CD14-positive monocyte (primary cell): Measurements from ENCODE around the gene TCEANC2. TPM values are rescaled to one million over a fixed set of nuclear protein-coding genes. Genes with fewer than 3 reads are reported as not detected.

ENCODE experiments used
- DNase-seq, 3 donors: peaks; one replicate each; pipeline ENCODE4 v3.0.0-alpha.2; 2011 to 2022
- H2AFZ ChIP-seq: 2 replicates; pipeline ENCODE4 v1.6.0; 2012; ENCODE audit warnings: mild to moderate bottlenecking, low read depth, low read length, inconsistent platforms; ENCODE audit not compliant: insufficient read depth, poor library complexity, severe bottlenecking
- H3K27ac ChIP-seq, 2 donors: 1 replicate in 1 of 2; 2 replicates in 1 of 2; pipeline ENCODE4 v1.5.1; 2012 to 2013; ENCODE audit warnings: low read length in 2 of 2, control low read depth in 1 of 2, inconsistent platforms in 1 of 2, low read depth in 1 of 2, mild to moderate bottlenecking in 1 of 2
- H3K27me3 ChIP-seq, 2 donors: one replicate each; pipeline versions ENCODE4 v1.6.0 to v1.6.1; 2011 to 2013; ENCODE audit warnings: low read length in 2 of 2; ENCODE audit not compliant: control insufficient read depth in 2 of 2, insufficient read depth in 2 of 2
- H3K36me3 ChIP-seq, 2 donors: replicated peaks in 1 of 2; 1 replicate in 1 of 2; 2 replicates in 1 of 2; pipeline versions ENCODE4 v1.5.1 to v1.6.1; 2012 to 2013; ENCODE audit warnings: low read length in 2 of 2, control low read depth in 1 of 2, inconsistent platforms in 1 of 2, mild to moderate bottlenecking in 1 of 2; ENCODE audit not compliant: insufficient read depth in 2 of 2, control insufficient read depth in 1 of 2
- H3K4me1 ChIP-seq, 2 donors: 1 replicate in 1 of 2; 2 replicates in 1 of 2; pipeline versions ENCODE4 v1.5.1 to v1.6.1; 2012 to 2013; ENCODE audit warnings: low read length in 2 of 2, control low read depth in 1 of 2, inconsistent platforms in 1 of 2, mild to moderate bottlenecking in 1 of 2, moderate library complexity in 1 of 2; ENCODE audit not compliant: insufficient read depth in 2 of 2, control insufficient read depth in 1 of 2
- H3K4me2 ChIP-seq: replicated peaks from 2 replicates; pipeline ENCODE3; 2012; ENCODE audit warnings: low read length, moderate library complexity, mild to moderate bottlenecking; ENCODE audit not compliant: poor library complexity, severe bottlenecking; ENCODE audit errors: extremely low read depth
- H3K4me3 ChIP-seq, 3 experiments: fragments of 200-600 bp in 1 of 3; sonication (generic) in 1 of 3; replicated peaks in 1 of 3; 1 replicate in 2 of 3; 2 replicates in 1 of 3; pipeline ENCODE4 v1.5.1; 2011 to 2013; ENCODE audit warnings: low read length in 3 of 3, mild to moderate bottlenecking in 3 of 3, control low read depth in 2 of 3, low read depth in 2 of 3, inconsistent platforms in 1 of 3, moderate library complexity in 1 of 3
- H3K79me2 ChIP-seq: 2 replicates; pipeline ENCODE4 v1.6.0; 2012; ENCODE audit warnings: mild to moderate bottlenecking, control low read depth, inconsistent platforms, low read length, moderate library complexity; ENCODE audit not compliant: insufficient read depth
- H3K9ac ChIP-seq: 2 replicates; pipeline ENCODE4 v1.6.0; 2017; ENCODE audit warnings: low read length, mild to moderate bottlenecking; ENCODE audit not compliant: insufficient read depth, poor library complexity, severe bottlenecking
- H3K9me3 ChIP-seq, 2 donors: replicated peaks in 1 of 2; 1 replicate in 1 of 2; 2 replicates in 1 of 2; pipeline versions ENCODE4 v1.5.1 to v1.6.1; 2012 to 2013; ENCODE audit warnings: low read length in 2 of 2, control low read depth in 1 of 2; ENCODE audit not compliant: control insufficient read depth in 1 of 2, insufficient read depth in 1 of 2
- H4K20me1 ChIP-seq: 2 replicates; pipeline ENCODE4 v1.6.0; 2012; ENCODE audit warnings: mild to moderate bottlenecking, low read length, control low read depth, moderate library complexity; ENCODE audit not compliant: insufficient read depth
- H3K27ac Mint-ChIP-seq, 7 donors: one replicate each; pipeline ENCODE4 v1.8.0; 2020; ENCODE audit warnings: mild to moderate bottlenecking in 7 of 7, mixed read lengths in 7 of 7, moderate library complexity in 6 of 7, inconsistent platforms in 2 of 7
- H3K27me3 Mint-ChIP-seq, 3 donors: one replicate each; pipeline ENCODE4 v1.8.0; 2021 to 2022; ENCODE audit warnings: low read depth in 3 of 3, mild to moderate bottlenecking in 3 of 3, mixed read lengths in 3 of 3, moderate library complexity in 3 of 3, inconsistent platforms in 1 of 3
- H3K36me3 Mint-ChIP-seq, 2 donors: one replicate each; pipeline ENCODE4 v1.8.0; 2020; ENCODE audit warnings: mixed read lengths in 2 of 2, inconsistent platforms in 1 of 2, mild to moderate bottlenecking in 1 of 2
- H3K4me1 Mint-ChIP-seq: one replicate; pipeline ENCODE4 v1.8.0; 2020; ENCODE audit warnings: mild to moderate bottlenecking, mixed read lengths
- H3K4me3 Mint-ChIP-seq, 2 donors: one replicate each; pipeline ENCODE4 v1.8.0; 2020; ENCODE audit warnings: mild to moderate bottlenecking in 2 of 2, mixed read lengths in 2 of 2, moderate library complexity in 1 of 2
- H3K9me3 Mint-ChIP-seq, 7 donors: one replicate each; pipeline ENCODE4 v1.8.0; 2020 to 2022; ENCODE audit warnings: mixed read lengths in 7 of 7, mild to moderate bottlenecking in 6 of 7, moderate library complexity in 6 of 7, inconsistent platforms in 2 of 7
- WGBS: methylation state at CpG from one replicate; pipeline ENCODE4 v1.1.5; 2013; ENCODE audit warnings: missing lambda C conversion rate; ENCODE audit not compliant: insufficient coverage; 5-methylcytosine and 5-hydroxymethylcytosine counted together
- intact Hi-C, 2 donors: fragments of 100-400 bp; cut with micrococcal nuclease; formaldehyde crosslinking; loops; one replicate each; pipeline versions ENCODE4 v1.15.0 to v1.15.1; 2023
- polyA plus RNA-seq, 3 donors: library from polyadenylated mRNA; depleted of rRNA in 1 of 3; unstranded in 2 of 3; stranded (reverse) in 1 of 3; fragments of 300-500 nt in 2 of 3; fragments of >200 nt in 1 of 3; fragmentation: Illumina TruSeq in 2 of 3; gene quantifications; 1 replicate in 2 of 3; 2 replicates in 1 of 3; pipeline ENCODE4 v1.2.3, GENCODE V29; 2012 to 2021
- TF ChIP-seq, protein P1 (sequence below): fragments of 200-600 bp; IDR thresholded peaks from one replicate; pipeline ENCODE4 v1.8.0; 2022; ENCODE audit warnings: antibody characterized with exemption, mild to moderate bottlenecking

TCEANC2 gene
- polyA plus RNA-seq, 3 donors, result 3.0 to 6.7 (median 3.8) TPM

DNA sequence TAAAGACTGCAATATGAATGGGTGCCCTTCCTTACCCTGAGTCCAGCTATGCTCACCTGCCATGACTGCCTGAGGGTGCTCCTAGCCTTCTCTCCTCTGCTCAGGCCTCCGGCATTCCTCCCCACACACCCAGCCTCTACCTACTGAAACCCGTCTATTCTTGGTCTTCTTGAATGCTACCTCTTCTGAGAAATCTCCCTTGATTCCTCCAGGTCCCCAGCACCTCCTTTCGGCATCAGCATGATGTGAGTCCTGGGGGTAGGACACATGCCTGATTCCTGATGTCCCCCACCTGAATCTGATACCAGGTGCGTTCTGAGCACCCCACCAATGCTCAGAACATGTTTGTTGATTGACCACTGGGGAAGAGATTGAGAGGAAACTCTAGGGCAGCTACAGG, 44.0 kb upstream of the TCEANC2 start:
- intact Hi-C loops, result no loop called here
- Histone ChIP-seq H3K9ac (no peak overlapping the region), H3K4me3 (no peak overlapping the region), H3K9me3 (peaks cover 0 to 1% of the 10 kb centered on the region in 2 donors), H3K27me3 (no peaks in the 10 kb centered on the region), H3K4me2 (no peak overlapping the region), H3K79me2 (no peaks in the 10 kb centered on the region), H2AFZ (no peak overlapping the region), H3K27ac (no peak overlapping the region), H3K4me1 (no peaks in the 10 kb centered on the region), H4K20me1 (no peaks in the 10 kb centered on the region), H3K36me3 (no peaks in the 10 kb centered on the region)
- Mint-ChIP-seq H3K27me3 (peaks cover 3 to 15% (median 8%) of the 10 kb centered on the region in 3 donors), H3K4me1 (no peaks in the 10 kb centered on the region), H3K27ac (no peak overlapping the region), H3K9me3 (peaks cover 0 to 6% (median 2%) of the 10 kb centered on the region in 7 donors), H3K4me3 (no peak overlapping the region), H3K36me3 (no peaks in the 10 kb centered on the region)
- no peak for DNase-seq
- TF ChIP-seq, protein P1, sequence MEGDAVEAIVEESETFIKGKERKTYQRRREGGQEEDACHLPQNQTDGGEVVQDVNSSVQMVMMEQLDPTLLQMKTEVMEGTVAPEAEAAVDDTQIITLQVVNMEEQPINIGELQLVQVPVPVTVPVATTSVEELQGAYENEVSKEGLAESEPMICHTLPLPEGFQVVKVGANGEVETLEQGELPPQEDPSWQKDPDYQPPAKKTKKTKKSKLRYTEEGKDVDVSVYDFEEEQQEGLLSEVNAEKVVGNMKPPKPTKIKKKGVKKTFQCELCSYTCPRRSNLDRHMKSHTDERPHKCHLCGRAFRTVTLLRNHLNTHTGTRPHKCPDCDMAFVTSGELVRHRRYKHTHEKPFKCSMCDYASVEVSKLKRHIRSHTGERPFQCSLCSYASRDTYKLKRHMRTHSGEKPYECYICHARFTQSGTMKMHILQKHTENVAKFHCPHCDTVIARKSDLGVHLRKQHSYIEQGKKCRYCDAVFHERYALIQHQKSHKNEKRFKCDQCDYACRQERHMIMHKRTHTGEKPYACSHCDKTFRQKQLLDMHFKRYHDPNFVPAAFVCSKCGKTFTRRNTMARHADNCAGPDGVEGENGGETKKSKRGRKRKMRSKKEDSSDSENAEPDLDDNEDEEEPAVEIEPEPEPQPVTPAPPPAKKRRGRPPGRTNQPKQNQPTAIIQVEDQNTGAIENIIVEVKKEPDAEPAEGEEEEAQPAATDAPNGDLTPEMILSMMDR, result no peak
- WGBS, result 94% methylated on average over 3 of the region's 4 CpGs

DNA sequence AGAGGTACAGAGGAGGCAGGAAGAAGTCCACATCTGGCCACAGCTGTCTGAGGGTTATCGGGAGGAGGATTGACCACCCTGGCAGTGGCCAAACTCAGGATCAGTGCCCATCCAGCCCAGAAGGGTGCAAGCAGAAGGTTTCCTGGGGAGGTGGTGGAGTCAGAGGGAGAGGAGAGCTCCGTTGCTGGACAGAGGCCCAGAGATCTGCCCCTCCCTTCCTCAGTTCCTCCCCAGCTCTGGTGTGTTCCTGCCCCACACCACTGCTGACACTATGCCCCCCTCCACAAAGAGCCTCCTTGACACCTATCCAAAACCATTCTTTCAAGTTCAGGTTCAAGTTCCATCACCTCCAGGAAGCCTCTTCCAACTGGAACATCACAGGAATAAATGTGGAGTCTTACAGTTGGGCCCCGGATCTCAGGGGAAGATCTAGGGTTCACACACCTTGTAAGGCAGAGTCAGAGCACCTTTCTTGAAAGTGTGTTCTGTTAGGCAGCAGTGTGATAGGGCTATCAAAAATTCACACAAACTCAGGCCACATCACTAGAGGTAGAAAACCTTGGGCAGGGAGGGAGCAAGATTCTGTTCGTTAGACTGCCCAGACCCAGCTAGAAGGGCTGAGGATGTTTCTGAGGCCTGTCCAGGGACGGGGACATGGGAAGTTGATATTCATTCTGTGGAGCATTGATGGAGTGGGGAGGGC, 42.8 kb upstream of the TCEANC2 start:
- H3K4me1 ChIP-seq, result no peaks in the 10 kb centered on the region
- H3K79me2 ChIP-seq, result no peaks in the 10 kb centered on the region
- H3K4me3 ChIP-seq, result no peak overlapping the region
- H3K9ac ChIP-seq, result no peak overlapping the region
- no peak overlapping the region for H3K27ac ChIP-seq
- no peaks in the 10 kb centered on the region for H3K36me3 Mint-ChIP-seq
- H3K36me3 ChIP-seq, result no peaks in the 10 kb centered on the region
- H2AFZ ChIP-seq, result no peak overlapping the region
- H3K4me2 ChIP-seq, result no peak overlapping the region
- WGBS, result 92% methylated on average over 2 of the region's 5 CpGs
- TF ChIP-seq, protein P1, result no peak
- peaks cover 3 to 13% (median 6%) of the 10 kb centered on the region in 3 donors for H3K27me3 Mint-ChIP-seq
- no peak overlapping the region for H3K27ac Mint-ChIP-seq
- no peak for DNase-seq
- H3K27me3 ChIP-seq, result no peaks in the 10 kb centered on the region
- H3K9me3 ChIP-seq, result no peaks in the 10 kb centered on the region
- no peaks in the 10 kb centered on the region for H4K20me1 ChIP-seq
- no peak overlapping the region for H3K4me3 Mint-ChIP-seq
- intact Hi-C loops, result no loop called here
- H3K4me1 Mint-ChIP-seq, result no peaks in the 10 kb centered on the region
- peaks cover 0 to 2% (median 0%) of the 10 kb centered on the region in 7 donors for H3K9me3 Mint-ChIP-seq
